Thyroid gland (tissue), 4 donors: Measurements from ENCODE around the gene ITGB2. TPM values are rescaled to one million over a fixed set of nuclear protein-coding genes. Genes with fewer than 3 reads are reported as not detected.
"Not testable (repeated sequence)": the region's sequence is repeated elsewhere in the genome, so short reads cannot be mapped to it uniquely, and the experiment has no call there.

ENCODE experiments used
- DNase-seq, 2 donors: peaks; one replicate each; pipeline ENCODE4 v3.0.0-alpha.2; 2019
- H3K27ac ChIP-seq, 3 donors: fragments of 200-600 bp; sonication (generic); 1 replicate in 2 of 3; 2 replicates in 1 of 3; pipeline ENCODE4 v1.5.1; 2016 to 2019; ENCODE audit warnings: mild to moderate bottlenecking in 1 of 3, moderate library complexity in 1 of 3
- H3K27me3 ChIP-seq: fragments of 200-600 bp; sonication (generic); one replicate; pipeline ENCODE4 v1.5.1; 2019
- H3K36me3 ChIP-seq, 2 donors: fragments of 200-600 bp; sonication (generic); one replicate each; pipeline ENCODE4 v1.5.1; 2016 to 2019
- H3K4me1 ChIP-seq, 2 donors: fragments of 200-600 bp; sonication (generic); one replicate each; pipeline ENCODE4 v1.5.1; 2017 to 2019
- H3K4me3 ChIP-seq, 3 donors: fragments of 200-600 bp; sonication (generic); replicated peaks in 1 of 3; 1 replicate in 2 of 3; 2 replicates in 1 of 3; pipeline ENCODE4 v1.5.1; 2016; ENCODE audit warnings: mild to moderate bottlenecking in 1 of 3
- H3K9me3 ChIP-seq: fragments of 200-600 bp; sonication (generic); one replicate; pipeline ENCODE4 v1.5.1; 2017
- POLR2A ChIP-seq, 2 donors: fragments of 450-650 bp; IDR thresholded peaks; one replicate each; pipeline ENCODE4 v1.6.1; 2017; ENCODE audit warnings: antibody characterized with exemption in 2 of 2, mild to moderate bottlenecking in 2 of 2, moderate library complexity in 1 of 2
- WGBS, 2 donors: methylation state at CpG; one replicate each; pipeline ENCODE4 v1.1.5; 2017; 5-methylcytosine and 5-hydroxymethylcytosine counted together
- intact Hi-C: fragments of 100-400 bp; cut with DNase I; formaldehyde crosslinking; loops from one replicate; pipeline ENCODE4 v1.15.1; 2023
- total RNA-seq, 4 donors: library from RNA; depleted of rRNA; stranded (reverse); fragments of >200 nt; gene quantifications; one replicate each; pipeline ENCODE4 v1.2.3, GENCODE V29; 2016
- TF ChIP-seq, protein P1 (sequence below), 6 experiments: fragments of 200-600 bp in 3 of 6; fragments of 450-650 bp in 3 of 6; sonication (generic) in 3 of 6; IDR thresholded peaks; one replicate each; pipeline ENCODE4 v1.5.1; 2016 to 2019; ENCODE audit warnings: antibody characterized with exemption in 6 of 6, mild to moderate bottlenecking in 2 of 6, inconsistent platforms in 1 of 6, moderate library complexity in 1 of 6

Gene ITGB2
- total RNA-seq, 4 donors from 2014 or later: 18.4 to 79.4 (median 27.5) TPM

DNA sequence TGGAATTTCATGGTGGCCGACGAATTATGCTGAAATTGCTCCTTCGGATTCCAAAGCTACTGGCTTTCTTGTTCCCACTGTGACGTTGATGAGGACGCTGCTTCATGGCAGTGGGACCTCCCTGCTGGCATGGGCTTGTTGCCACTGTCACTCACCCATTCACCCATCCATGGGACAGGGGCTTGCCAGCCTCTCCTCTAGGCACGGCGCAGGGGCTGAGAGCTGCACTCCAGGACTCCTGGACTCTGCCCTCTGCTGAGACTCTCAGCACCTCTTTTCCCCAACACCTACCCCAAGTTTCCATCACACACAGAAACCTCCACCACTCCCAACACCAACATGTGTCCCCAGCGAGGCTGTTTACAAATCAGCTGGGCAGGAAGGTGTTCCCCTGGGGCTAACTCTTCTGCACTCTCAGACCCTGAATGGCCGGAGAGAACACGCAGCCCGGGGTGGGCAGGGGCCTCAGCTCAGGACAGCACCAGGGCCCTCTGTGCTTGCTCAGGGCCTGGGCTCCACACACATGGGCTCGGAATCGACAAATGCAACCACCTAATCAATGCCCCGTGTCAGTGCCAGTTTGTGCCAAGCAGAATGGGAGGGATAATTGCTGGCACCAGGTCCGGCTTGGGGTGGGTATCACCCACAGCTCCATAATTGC lies 3.1 kb downstream of the ITGB2 start:
- H3K4me1 ChIP-seq: no peaks in the 10 kb centered on the region
- DNase-seq: no peak

DNA sequence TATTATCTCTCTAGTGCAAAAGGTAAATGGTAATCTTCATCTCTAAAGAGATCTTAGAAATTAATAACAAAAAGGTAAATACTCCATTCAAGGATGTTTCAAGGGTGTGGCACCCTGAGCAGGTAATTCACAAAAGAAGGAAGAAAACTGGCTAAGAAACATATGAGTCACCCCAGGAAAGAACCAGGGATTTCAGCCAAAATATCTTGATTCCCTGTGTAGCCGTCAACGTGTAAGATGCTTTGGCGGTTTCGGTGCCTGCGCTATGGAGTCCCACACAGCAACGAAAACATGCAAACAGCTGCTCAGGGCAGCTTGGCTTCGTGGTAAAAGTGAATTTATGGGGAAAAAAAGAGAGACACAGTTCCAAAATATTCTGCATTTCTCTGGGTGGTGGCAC lies 3.7 kb downstream of the ITGB2 start:
- H3K27me3 ChIP-seq: no peaks in the 10 kb centered on the region
- DNase-seq: no peak
- no peak for TF ChIP-seq POLR2A (IDR thresholded peaks at IDR 0.05)
- TF ChIP-seq, protein P1, sequence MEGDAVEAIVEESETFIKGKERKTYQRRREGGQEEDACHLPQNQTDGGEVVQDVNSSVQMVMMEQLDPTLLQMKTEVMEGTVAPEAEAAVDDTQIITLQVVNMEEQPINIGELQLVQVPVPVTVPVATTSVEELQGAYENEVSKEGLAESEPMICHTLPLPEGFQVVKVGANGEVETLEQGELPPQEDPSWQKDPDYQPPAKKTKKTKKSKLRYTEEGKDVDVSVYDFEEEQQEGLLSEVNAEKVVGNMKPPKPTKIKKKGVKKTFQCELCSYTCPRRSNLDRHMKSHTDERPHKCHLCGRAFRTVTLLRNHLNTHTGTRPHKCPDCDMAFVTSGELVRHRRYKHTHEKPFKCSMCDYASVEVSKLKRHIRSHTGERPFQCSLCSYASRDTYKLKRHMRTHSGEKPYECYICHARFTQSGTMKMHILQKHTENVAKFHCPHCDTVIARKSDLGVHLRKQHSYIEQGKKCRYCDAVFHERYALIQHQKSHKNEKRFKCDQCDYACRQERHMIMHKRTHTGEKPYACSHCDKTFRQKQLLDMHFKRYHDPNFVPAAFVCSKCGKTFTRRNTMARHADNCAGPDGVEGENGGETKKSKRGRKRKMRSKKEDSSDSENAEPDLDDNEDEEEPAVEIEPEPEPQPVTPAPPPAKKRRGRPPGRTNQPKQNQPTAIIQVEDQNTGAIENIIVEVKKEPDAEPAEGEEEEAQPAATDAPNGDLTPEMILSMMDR (IDR thresholded peaks at IDR 0.05): no peak
- WGBS, 2 donors: 73 to 78% methylated on average over 7 of the region's 7 CpGs
- peaks cover 0 to 2% of the 10 kb centered on the region in 2 donors for H3K4me1 ChIP-seq
- no peak overlapping the region for H3K27ac ChIP-seq
- no peak overlapping the region for H3K4me3 ChIP-seq
- H3K36me3 ChIP-seq: no peaks in the 10 kb centered on the region
- intact Hi-C loops: no loop called here
- H3K9me3 ChIP-seq: no peaks in the 10 kb centered on the region

More for the DNA sequence above, 3.1 kb downstream of the ITGB2 start:
- Histone ChIP-seq H3K36me3 (no peaks in the 10 kb centered on the region), H3K9me3 (no peaks in the 10 kb centered on the region), H3K4me3 (no peak overlapping the region), H3K27me3 (no peaks in the 10 kb centered on the region), H3K27ac (no peak overlapping the region)
- 77 to 85% methylated on average over 9 to 13 of the region's 15 CpGs for WGBS, 2 donors
- intact Hi-C loops: no loop called here
- TF ChIP-seq, protein P1 (IDR thresholded peaks at IDR 0.05): no peak
- TF ChIP-seq POLR2A (IDR thresholded peaks at IDR 0.05): no peak

DNA sequence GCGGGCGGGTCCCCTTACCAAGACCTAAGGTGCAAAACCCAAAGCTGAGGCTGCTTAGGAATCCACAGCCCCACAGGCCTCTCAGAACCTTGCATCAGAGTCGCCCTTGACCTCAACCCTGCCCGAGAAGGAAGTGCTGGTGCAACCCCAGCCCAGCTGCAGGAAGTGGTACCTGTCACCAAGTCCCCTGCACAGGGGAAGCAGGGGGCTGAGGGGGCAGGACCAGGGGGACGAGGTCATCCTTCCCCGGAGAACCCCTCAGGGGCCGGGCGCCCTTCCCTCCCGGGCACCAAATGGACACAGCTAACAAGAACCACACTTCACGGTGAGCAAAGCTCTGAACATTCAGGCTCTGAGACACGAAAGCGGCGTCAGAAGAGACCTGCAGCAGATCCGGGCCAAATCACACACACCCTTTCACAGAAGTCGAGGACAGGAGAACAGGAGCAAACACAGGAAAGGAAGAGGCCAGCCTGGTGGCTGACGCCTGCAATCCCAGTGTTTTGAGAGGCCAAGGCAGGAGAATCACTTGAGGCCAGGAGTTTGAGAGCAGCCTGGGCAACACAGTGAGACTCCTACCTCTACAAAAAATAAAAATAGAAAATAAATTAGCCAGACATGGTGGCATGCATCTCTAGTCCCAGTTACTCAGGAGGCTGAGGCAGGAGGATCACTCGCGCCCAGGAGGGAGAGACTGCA lies 6.4 kb downstream of the ITGB2 start:
- H3K4me3 ChIP-seq: no peak overlapping the region
- no peaks in the 10 kb centered on the region for H3K27me3 ChIP-seq
- no peaks in the 10 kb centered on the region for H3K9me3 ChIP-seq
- no peak overlapping the region for H3K27ac ChIP-seq
- intact Hi-C loops: no loop called here
- H3K36me3 ChIP-seq: no peaks in the 10 kb centered on the region
- peaks cover 8 to 25% of the 10 kb centered on the region in 2 donors for H3K4me1 ChIP-seq
- DNase-seq: no peak
- 83 to 93% methylated on average over 13 to 18 of the region's 18 CpGs for WGBS, 2 donors
- TF ChIP-seq, protein P1 (IDR thresholded peaks at IDR 0.05): no peak
- no peak for TF ChIP-seq POLR2A (IDR thresholded peaks at IDR 0.05)

DNA sequence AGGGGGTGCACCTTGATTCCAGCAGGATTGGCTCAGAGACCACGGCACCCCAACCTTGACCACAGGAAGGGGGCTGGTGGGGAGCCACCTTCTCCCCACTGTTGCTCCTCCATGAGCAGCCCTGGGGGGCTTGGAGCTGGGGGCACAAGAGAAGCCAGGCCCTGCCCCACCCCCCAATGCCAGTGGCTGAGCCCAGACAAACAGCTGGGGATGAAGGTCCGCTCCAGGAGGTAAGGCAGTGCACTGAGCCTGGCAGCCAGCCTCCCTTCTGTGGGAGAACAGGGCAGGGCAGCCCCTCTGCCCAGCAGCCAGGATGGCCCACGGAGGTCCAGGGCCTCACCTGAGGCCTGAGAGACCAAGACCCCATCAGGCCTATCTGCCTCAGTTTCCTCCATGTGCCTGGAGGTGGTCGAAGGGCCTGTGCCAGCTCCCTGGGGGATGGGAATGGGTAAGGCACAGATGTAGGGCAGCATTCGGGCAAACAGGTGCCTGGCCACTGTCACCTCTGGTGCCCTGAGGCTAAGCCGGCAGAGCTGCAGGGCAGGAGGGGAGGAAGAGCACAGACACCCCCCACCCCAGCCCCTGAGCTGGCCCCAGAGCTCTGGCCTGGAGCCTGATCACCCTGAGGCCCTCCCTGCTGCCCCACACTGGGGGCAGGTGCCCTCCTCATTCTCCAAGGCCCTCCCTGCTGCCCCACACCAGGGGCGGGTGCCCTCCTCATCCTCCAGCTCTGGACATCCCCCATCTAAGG lies 7.1 kb downstream of the ITGB2 start:
- peaks cover 8 to 25% of the 10 kb centered on the region in 2 donors for H3K4me1 ChIP-seq
- no peak for DNase-seq
- WGBS, 2 donors: 90% methylated on average over 2 to 5 of the region's 7 CpGs
- no peaks in the 10 kb centered on the region for H3K36me3 ChIP-seq
- H3K27ac ChIP-seq: no peak overlapping the region
- intact Hi-C loops: no loop called here
- H3K27me3 ChIP-seq: no peaks in the 10 kb centered on the region
- no peak overlapping the region for H3K4me3 ChIP-seq
- no peaks in the 10 kb centered on the region for H3K9me3 ChIP-seq
- TF ChIP-seq POLR2A (IDR thresholded peaks at IDR 0.05): no peak
- TF ChIP-seq, protein P1 (IDR thresholded peaks at IDR 0.05): no peak

DNA sequence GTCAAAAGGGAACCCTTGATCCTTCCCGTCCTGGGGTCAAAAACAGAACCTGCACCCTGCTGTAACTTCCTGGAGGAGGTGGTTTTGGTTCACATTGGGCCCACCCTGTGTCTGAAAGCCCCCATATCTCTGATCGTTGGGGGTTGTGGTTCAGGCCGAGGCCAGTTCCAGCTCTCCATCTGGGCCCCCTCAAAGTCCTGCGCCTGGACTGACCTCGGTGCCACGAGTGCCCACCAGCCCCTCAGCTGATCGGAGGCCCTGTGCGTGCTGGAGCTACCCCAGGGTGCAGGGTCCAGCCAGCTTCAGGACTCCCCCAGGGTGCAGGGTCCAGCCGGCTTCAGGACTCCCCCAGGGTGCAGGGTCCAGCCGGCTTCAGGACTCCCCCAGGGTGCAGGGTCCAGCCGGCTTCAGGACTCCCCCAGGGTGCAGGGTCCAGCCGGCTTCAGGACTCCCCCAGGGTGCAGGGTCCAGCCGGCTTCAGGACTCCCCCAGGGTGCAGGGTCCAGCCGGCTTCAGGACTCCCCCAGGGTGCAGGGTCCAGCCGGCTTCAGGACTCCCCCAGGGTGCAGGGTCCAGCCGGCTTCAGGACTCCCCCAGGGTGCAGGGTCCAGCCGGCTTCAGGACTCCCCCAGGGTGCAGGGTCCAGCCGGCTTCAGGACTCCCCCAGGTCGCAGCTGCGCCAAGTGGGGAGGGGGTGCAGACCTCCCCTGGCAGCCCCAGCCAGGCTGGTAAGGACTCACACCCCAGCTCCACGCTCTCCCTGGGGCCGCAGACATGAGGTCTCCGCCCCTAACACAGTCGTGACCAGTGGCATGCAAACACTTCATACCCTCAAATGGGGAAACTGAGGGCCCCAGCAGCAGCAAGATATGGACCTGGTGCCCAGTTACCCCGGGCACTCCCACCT lies 7.9 kb downstream of the ITGB2 start:
- WGBS, 2 donors: 80 to 89% methylated on average over 3 to 8 of the region's 25 CpGs
- H3K9me3 ChIP-seq, H3K27me3 ChIP-seq, DNase-seq, H3K4me3 ChIP-seq, H3K36me3 ChIP-seq, H3K27ac ChIP-seq, intact Hi-C loops: not testable (repeated sequence)
- H3K4me1 ChIP-seq: peaks cover 8 to 25% of the 10 kb centered on the region in 2 donors
